GM12801 (cell line): ENCODE results near the gene SLC12A2.

Experiments
- CTCF ChIP-seq: IDR thresholded peaks from one replicate; pipeline ENCODE4 v1.5.1; 2011; ENCODE audit warnings: control low read depth; ENCODE audit not compliant: insufficient read length; ENCODE audit errors: extremely low read depth

The SLC12A2 gene

GRCh38 chr5:128163991-128164390 is 80.4 kb downstream of the SLC12A2 start:
- no peak for TF ChIP-seq CTCF

DNA sequence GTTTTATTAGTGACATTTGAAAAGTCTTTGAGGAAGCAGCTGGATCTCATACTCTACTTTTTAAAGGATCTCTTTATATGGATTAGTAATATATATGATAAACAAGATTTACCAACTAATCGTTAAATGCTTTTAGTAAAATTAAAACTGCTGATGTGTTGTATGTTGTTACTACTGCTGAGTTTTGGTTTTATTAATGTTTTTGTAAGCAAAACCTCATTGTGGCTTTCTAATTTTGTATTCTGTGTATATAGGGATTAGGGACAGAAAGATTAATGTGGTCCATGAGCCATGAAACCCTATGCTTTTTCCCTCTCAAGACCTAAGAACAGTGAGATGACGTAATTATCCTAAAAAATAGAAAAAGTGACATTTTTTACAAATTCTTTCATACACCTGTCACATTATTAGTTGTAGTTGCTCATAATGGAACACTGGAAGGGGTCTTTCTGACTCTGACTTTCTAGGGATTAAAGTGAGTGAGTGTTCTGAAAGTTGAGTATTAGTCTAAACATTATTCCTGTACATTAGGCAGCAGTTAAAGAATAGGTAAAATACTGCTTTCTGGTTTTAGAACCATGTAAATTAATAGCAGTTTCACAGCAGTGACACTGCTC is 85.9 kb downstream of the SLC12A2 start:
- no peak for TF ChIP-seq CTCF

DNA sequence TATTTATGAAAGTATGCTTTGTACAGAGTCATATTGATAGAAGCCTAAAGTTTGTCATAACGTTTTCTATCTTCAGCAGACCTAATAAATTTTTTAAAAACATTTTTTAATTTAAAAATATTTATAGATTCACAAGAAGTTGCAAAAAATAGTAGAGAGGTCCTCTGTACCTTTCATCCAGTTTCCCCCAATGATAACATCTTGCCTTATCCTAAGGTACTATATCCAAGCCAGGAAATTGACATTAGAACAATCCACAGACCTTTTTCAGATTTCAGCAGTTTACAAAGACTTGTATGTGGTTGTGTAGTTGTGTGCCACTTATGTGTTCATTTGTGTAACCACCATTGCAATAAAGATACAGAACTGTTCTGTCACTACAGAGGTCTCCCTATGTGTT is 88.5 kb downstream of the SLC12A2 start:
- TF ChIP-seq CTCF: no peak

- TF ChIP-seq CTCF: no peak
Measured at GRCh38 chr5:128174951-128175350, 91.4 kb downstream of the SLC12A2 start.

DNA sequence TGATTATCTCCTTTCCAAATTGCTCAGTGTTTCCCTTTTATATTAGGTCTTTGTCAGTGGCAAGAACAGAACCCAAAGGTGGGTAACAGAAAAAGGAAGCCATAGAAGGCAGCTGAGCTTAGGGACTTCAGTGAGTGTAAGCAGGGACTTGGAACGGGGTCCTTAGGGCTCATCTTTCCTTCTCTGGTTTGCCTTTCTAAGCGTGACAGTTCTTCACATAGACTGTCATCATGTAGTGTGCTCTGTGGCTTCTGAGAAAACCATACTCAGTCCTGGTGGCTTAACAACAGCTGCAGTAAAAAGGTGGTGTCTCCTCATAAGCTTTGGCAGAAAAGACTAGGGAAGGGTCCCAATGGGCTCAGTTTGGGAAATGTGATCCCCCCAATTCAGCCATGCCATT is 108.8 kb downstream of the SLC12A2 start:
- no peak for TF ChIP-seq CTCF

DNA sequence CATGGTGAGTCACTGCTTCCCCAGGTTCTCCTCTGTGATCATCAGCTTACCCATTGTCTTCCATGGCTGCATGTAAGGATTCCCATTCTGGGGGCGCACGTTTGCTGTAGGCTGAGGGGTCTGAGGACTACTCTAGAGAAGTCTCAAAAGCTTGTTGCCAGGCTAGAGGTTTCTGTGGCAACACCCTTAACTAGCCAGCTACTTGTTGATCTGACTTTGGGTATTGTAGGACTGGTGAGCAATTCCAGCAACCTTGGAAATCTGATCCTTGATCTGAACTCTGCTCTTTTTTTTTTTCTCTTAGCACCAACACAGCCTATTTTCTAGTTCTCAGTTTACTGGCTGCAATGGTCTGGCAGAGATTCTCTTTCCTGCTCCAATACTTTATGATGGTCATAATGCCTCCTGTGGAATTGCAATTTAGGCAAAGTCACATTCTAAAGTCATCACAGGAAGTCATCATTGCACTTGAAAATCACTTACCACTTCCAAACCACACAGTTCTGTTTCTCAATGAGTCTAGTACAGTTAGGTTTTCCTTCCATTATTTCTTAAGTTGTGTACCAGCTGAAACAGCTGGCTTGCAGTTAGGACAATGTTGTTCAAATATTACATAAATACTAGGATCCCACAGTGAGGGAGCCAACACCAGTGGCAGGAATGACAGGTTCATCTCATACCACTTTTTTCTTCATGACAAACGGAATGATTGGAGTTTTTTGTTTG is 110.3 kb downstream of the SLC12A2 start:
- no peak for TF ChIP-seq CTCF

DNA sequence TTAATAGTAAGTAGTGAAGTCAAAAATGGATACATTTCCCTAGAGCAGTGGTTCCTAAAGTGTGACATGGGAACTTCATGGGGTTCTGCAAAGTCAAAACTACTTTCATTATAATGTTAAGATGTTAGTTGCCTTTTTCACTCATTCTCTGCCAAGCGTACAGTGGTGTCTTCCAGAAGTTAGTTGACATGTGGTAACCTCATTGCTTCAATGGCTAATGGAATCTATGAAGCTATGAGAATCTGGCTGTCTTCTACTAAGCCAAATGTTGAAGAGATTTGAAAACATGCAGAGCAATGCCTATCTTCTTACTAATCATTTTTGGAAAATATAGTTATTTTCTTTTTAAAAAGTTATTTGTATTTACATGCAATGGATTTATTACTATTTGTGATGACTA is 111.8 kb downstream of the SLC12A2 start:
- no peak for TF ChIP-seq CTCF
